ENCODE results near the gene VKORC1.

VKORC1 gene

GRCh38 chr16:31130336-31130891, 35.8 kb upstream of the VKORC1 start:
- in situ Hi-C loops (cut with MboI; ENCODE audit: low sequenced_read_pairs): no loop called here

- in situ Hi-C loops (cut with MboI; ENCODE audit: low sequenced_read_pairs): no loop called here
These were observed 35.2 kb upstream of the VKORC1 start for GRCh38 chr16:31129568-31130335.

DNA sequence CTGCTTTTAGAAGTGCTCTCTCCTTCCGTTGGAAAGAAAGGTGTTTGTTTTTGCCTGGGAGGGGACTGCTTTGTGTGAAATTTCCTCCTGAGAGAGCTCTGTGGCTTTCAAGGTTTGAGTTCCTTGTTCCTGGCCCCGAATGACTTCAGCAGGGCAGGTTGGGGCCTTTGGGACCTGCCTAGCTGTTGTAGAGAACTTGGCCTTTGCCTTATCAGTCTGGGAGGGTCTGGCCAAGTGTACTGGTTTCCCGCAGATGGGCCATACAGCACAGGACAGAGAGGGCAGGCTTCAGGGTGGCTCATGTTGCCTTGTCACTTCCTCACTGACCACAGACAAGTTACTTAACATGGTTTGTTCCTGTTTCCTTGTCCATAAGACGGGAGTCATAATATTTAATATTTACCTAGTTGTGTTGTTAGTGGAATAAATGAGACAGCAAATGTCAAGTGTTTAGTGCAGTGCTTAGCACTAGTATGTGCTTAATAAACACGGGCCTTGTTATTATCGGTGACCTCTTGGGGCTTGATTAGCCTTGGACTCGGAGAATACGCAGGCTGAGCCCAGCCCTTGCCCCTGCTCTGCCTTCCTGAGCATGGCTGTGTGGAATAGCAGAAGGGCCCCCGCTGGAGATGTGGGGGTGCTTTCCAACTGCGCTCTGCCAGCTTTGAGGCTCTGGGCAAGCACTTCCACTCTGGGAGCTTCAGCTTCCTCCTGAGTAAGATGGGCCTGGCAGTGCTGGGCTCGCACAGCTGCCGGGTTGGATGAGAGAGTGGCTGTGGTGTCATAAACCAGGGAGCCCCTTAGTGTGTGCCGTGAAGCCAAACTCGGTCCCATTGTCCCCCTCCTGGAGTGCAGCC, 34.3 kb upstream of the VKORC1 start:
- in situ Hi-C loops (cut with MboI; ENCODE audit: low sequenced_read_pairs): no loop called here

DNA sequence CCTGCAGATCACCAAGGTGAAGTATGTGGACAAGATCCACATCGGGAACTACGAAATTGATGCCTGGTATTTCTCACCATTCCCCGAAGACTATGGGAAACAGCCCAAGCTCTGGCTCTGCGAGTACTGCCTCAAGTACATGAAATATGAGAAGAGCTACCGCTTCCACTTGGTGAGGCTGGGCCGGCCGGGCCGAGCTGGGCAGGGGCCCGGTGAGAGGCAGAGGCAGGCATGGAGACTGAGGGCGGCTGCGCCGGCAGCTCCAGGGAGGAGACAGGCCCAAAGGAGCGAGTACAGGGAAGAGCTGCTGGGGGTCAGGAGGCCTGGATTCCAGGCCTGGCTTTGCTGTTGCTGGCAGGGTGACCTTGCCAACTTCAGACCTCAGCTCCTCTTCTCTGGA, 32.6 kb upstream of the VKORC1 start:
- in situ Hi-C loops (cut with MboI; ENCODE audit: low sequenced_read_pairs): no loop called here

DNA sequence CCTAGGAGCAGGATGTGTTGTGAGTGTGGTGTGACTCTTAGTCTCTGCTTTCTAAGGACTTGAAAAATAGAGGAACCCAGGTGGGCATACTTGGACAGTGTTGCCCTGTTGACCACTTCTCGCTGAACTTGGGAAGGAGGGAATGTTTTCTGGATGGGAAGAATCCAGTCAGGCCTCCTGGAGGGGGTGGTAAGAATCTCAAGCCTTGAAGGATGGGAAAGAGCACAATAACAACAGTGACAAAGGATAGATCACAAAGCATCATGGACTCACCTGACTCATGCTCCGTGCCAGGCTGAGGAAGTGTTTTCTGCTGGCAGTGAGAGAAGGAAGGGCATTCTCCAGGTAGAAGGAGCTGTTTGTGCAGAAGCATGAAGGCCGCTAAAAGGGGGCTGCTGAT, 31.2 kb upstream of the VKORC1 start:
- in situ Hi-C loops (cut with MboI; ENCODE audit: low sequenced_read_pairs): no loop called here

- in situ Hi-C loops (cut with MboI; ENCODE audit: low sequenced_read_pairs): no loop called here
These were observed 25.5 kb upstream of the VKORC1 start for GRCh38 chr16:31120129-31120528.

DNA sequence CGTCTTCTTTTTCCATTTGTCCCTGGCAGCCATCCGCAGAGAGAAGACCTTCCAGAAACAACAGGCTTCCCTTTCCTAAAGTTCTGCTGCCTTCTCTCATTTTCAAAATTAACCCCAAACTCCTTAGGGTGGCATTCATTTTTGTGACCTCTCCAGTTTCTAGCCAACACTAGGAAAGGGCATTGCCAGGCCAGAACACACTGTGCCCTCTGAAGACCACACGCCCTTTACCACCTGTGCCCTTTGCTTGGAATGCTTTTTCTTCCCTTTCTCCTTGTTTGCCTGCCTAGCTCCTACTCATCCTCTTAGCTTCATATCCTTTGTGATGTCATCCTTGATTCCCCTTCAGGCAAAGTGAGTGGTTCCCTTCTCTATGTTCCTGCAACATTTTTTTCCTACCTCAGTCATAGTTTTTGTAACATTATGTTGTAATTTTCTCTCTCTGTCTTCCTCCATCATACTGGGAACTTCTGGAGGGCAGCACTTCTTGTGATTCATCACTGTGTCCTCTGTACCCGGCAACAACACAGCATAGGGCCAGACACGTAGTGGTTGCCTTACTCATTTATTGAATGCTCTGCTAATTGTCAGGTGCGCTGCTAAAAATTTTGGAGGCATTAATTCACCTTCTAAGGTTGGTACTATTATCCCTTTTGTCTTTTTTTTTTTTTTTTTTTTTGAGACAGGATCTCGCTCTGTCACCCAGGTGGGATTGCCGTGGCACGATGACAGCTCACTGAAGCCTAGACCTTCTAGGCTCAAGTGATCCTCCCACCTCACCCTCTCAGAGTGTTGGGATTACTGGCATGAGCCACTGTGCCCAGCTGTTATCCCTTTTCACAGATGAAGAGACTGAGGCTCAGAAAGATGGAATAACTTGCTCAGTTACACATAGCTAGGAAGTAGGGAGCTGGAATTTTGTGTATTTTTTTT, 23.9 kb upstream of the VKORC1 start:
- in situ Hi-C loops (cut with MboI; ENCODE audit: low sequenced_read_pairs): no loop called here

DNA sequence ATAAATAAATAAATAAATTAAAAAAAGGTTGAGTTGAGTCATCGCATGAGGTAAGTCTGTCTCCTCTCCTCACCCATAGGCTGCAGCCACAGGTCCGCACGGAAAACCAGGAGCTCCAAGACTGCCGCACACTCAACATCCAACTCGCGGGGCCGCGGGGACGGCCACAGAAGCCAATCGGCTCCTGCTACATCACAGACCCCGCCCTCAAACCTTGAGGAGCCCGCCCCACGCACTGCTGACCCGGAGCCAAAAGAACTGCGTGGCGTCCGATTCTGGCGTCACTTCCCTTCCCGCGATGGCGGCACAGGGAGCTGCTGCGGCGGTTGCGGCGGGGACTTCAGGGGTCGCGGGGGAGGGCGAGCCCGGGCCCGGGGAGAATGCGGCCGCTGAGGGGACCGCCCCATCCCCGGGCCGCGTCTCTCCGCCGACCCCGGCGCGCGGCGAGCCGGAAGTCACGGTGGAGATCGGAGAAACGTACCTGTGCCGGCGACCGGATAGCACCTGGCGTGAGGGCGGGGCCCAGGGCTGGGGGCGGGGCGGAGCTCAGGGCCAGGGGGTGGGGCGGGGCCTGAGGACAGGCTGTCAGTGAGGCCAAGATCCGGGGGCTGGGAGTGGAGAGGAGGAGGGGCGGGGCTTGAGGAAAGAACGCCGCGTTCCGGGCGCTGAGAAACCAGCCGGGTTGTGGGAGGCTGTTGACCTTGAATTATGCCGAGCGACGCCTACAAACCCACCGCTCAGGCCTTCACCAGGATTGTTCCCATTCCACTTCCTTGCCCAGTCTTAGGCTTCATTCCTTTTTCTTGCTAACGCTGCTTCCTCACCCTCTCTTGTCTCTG, 23.0 kb upstream of the VKORC1 start, which contains the start of gene KAT8:
Gene KAT8, plus strand, starts transcription at position 281 of the 839 bp plus-strand sequence. Its CDS starts 18 bp downstream, at position 299.
- in situ Hi-C loops (cut with MboI; ENCODE audit: low sequenced_read_pairs): no loop called here

DNA sequence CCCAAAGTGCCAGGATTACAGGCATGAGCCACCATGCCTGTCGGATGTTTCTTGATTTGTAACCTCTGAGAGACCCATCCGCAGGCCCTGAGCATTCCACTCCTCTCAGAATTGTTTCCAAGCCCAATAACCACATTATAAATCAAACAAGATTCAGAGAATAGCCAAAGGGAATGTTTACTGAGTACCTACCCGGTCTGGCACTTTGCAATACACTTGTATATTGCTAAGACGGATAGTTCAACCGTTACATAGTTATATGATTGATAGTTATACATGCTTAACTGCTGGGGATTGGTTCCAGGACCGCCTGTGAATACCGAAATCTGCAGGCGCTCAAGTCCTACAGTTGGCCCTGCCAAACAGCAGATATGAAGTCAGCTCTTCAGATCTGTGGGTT, 19.9 kb upstream of the VKORC1 start:
- in situ Hi-C loops (cut with MboI; ENCODE audit: low sequenced_read_pairs): no loop called here

- in situ Hi-C loops (cut with MboI; ENCODE audit: low sequenced_read_pairs): no loop called here
These were observed 18.8 kb upstream of the VKORC1 start for GRCh38 chr16:31113121-31114120.

- in situ Hi-C loops (cut with MboI; ENCODE audit: low sequenced_read_pairs): no loop called here
These were observed 18.1 kb upstream of the VKORC1 start for GRCh38 chr16:31112711-31113110.

DNA sequence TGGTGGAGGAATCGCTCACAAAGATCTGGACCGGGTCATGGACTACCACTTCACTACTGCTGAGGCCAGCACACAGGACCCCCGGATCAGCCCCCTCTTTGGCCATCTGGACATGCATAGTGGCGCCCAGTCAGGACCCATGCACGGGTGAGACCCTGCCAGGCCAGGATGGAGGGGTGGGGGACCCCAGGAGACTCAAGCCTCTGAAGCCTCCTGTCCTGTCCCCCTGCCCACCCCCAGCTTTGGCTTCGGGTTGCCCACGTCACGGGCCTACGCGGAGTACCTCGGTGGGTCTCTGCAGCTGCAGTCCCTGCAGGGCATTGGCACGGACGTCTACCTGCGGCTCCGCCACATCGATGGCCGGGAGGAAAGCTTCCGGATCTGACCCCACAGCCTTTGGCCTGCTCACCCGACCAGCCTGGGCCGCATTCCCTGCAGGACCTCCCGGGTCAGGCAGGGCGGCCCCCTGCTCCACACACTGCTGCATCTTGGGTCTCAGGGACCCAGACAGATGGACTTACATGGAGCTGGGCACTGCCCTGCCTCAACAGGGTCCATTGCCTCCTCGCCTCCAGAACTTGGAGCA, 17.4 kb upstream of the VKORC1 start:
- in situ Hi-C loops (cut with MboI; ENCODE audit: low sequenced_read_pairs): no loop called here

- in situ Hi-C loops (cut with MboI; ENCODE audit: low sequenced_read_pairs): no loop called here
These were observed 15.8 kb upstream of the VKORC1 start for GRCh38 chr16:31110106-31111034.

- in situ Hi-C loops (cut with MboI; ENCODE audit: low sequenced_read_pairs): no loop called here
These were observed 15.0 kb upstream of the VKORC1 start for GRCh38 chr16:31109622-31110021.

DNA sequence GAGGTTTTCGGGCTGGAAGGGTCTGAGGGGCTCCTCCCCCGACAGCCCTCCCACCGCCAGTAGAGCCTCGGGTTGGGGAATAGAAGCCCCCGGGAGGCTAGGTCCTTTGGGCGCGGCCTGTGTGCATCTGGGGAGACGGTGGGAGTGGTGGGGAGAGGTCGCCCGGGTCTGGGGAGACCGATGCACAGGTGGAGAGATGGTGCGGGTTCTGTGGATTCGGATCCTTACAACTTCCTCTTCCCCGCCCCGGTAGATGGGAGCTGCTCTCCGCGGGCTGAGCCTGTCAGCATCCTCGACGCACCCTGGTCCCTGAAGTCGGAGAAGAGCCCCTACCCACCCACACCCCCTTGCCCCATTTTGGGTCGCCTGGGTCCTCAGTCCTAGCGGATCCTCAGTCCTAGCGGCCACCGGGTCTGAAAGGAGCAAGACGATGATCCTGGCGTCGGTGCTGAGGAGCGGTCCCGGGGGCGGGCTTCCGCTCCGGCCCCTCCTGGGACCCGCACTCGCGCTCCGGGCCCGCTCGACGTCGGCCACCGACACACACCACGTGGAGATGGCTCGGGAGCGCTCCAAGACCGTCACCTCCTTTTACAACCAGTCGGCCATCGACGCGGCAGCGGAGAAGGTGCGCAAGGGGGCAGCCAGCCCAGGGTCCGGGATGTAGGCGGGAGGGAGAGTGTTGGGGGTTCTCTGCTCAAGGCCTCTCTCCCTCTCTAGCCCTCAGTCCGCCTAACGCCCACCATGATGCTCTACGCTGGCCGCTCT, 14.4 kb upstream of the VKORC1 start:
- in situ Hi-C loops (cut with MboI; ENCODE audit: low sequenced_read_pairs): no loop called here

DNA sequence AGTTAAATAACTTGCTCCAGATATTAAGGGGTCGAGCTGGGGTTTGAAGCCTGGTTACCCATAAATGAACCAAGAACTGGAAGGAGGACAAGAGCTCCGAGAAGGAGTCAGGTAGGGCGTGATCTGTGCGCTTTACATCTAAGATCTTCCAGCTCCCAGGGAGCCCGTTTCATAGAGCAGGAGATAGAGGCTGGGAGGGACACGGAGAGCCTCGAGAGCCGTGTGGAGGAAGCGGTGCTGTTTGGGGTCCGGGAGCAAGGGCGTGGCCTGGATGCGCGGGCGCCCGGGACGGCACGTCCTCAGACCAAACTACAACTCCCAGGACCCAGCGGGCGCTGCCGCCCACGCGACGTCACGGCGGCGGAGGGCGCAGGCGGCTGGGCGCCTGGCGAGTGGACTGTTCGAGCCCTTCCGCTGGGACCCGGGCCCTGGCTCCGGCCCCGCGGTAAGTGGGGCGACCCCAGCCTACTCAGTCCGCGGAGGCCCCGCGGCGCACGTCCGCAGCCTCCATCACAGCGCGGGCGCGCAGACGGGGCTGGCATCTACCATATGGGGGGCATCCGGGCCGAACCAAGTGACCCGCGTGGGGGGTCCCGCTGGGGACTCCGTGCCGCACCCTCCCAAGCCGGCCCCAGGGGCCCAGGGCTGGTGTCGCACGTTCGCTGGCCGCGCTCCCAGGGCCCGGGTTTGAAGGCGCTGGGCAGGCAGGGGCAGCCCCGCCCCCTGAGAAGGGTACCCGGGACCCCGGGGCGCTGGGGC, 13.6 kb upstream of the VKORC1 start, which contains the start of gene BCKDK:
Gene BCKDK, plus strand, starts transcription at position 352 of the 759 bp plus-strand sequence. CDS start 838 bp downstream, outside the sequence.
- in situ Hi-C loops (cut with MboI; ENCODE audit: low sequenced_read_pairs): no loop called here

Measured in HL-60/S4 treated with phorbol 12-myristate 13-acetate at 8.2 ng/mL for 4 days and 3 days (cell line).